Measurements from ENCODE around the gene ZBTB20.
"Not testable (repeated sequence)": the region's sequence is repeated elsewhere in the genome, so short reads cannot be mapped to it uniquely, and the experiment has no call there.

GRCh38 chr3:115178930-115179329 is 31.8 kb upstream of the ZBTB20 start:
- TF ChIP-seq POLR2AphosphoS5, POLR2A (IDR thresholded peaks at IDR 0.05): not testable (repeated sequence)
- TF ChIP-seq, protein P1, sequence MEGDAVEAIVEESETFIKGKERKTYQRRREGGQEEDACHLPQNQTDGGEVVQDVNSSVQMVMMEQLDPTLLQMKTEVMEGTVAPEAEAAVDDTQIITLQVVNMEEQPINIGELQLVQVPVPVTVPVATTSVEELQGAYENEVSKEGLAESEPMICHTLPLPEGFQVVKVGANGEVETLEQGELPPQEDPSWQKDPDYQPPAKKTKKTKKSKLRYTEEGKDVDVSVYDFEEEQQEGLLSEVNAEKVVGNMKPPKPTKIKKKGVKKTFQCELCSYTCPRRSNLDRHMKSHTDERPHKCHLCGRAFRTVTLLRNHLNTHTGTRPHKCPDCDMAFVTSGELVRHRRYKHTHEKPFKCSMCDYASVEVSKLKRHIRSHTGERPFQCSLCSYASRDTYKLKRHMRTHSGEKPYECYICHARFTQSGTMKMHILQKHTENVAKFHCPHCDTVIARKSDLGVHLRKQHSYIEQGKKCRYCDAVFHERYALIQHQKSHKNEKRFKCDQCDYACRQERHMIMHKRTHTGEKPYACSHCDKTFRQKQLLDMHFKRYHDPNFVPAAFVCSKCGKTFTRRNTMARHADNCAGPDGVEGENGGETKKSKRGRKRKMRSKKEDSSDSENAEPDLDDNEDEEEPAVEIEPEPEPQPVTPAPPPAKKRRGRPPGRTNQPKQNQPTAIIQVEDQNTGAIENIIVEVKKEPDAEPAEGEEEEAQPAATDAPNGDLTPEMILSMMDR (IDR thresholded peaks at IDR 0.05) = not testable (repeated sequence)
